ENCODE data around the gene STARD6.
"Not testable (repeated sequence)": the region's sequence is repeated elsewhere in the genome, so short reads cannot be mapped to it uniquely, and the experiment has no call there.

The STARD6 gene

DNA sequence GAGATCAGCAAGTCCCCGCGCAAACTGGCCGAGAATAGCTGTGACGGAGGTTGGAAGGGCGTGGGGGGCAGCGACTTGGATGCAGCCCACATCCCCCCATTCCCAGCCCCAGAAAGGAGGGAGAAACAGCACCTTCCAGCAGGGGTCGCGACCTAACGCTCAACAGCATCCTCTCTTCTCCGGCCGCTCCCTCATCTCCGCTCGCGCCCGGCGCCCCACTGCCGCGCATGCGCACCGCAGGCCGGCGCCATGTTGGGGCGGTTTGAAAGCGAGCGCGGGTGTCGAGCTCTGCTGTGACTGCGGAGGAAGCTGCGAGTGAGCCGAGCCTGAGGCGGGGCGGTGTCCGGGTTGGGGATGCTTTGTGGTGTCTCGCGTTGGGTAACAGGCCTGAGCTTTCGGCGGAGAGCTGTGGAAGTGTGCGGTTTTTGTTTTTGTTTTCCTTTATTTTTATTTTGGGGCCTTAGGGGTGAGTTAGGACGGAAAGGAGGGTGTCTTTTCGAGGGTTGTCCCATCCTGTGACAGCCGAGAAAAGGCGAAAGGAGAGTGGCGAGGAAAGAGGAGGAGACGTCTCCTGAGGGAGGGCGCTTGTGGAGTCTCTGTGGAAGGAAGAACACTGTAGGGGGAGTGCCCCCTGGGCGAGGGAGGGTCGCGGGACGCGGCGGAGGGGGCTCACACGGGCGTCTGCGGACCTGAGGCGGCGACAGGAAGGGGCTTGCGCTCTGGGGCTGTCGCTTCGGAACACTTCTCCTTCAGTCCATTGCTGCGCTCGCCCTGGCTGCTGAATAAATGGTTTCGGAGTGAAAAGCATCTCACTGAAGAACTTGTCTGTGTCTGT is at the start of gene STARD6, which contains the start of gene C18orf54:
Gene STARD6 (minus strand): TSS at position 199 of the 835 bp plus-strand sequence. CDS start 3,285 bp downstream, outside the sequence.
Gene C18orf54 (plus strand): TSS at position 247 of the 835 bp plus-strand sequence. CDS start 2,667 bp downstream, outside the sequence.
- DNase-seq (ENCODE audit: low spot score) = peak; percentile 87

GRCh38 chr18:54405290-54405689 is 47.6 kb upstream of the STARD6 start:
- no peak for DNase-seq (ENCODE audit: low spot score)

DNA sequence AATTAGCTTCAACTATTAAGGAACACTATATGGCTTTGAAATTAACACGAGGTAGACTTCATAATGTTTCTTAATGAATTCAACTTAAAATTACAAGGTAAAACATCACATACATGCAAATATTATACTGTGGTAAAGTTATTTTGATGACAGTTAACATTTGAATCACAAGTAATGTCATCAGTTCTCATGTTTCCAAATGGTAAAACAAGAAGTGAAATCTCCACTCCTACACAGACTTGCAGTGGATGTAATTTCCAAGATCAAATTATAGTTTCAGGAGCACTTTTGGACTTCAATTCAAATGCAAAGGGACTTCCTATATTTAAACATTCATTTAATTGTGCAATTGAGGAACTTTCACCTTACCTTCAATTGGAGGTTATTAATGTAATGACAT is 39.1 kb upstream of the STARD6 start:
- DNase-seq (ENCODE audit: low spot score) = no peak

DNA sequence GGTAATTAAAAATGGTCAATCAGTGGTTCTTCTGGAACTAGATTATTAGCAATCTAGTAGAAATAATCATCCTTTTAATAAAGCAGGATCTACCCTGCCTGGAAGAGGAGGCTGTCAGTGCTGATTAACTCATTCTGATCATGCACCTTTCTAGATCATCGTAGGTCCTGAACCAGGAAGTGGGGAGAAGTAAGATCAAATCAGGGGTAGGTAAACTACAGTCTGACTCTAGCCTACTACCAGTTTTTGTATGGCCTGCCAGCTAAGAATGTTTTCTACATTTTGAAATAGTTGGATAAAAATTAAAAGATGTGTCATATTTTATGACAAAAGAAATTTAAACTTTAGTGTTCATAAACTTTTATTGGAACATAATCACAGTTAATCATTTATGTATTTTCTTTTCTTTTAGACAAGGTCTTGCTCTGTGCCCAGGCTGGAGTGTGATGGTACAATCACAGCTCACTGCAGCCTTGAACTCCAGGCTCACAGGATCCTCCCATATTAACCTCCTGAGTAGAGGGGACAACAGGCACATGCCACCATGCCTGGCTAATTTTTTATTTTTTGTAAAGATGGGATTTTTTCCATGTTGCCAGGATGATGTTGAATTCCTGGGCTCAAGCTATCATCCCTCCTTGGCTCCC is 36.1 kb upstream of the STARD6 start:
- no peak for DNase-seq (ENCODE audit: low spot score)

- peak; percentile 66 for DNase-seq (ENCODE audit: low spot score)
Observed at GRCh38 chr18:54392543-54393023, 34.9 kb upstream of the STARD6 start.

DNA sequence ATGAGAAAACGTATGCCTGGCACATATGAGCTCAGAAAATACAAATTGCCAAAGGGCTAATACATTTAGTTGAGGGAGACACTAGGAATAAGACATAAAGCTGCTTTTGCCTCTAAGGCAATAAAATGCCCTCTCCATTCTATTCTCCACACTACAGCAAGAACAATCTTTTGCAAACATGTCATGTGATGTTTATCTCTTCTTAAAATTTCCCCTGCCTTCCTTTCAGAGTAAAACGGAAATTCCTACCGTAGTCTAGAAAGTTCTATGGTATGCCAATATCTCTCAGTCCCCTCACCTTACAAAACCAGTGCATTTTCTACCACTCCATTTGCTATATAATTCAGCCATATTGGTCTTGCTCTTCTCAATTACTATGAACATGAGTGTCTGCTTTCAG is 33.2 kb upstream of the STARD6 start:
- no peak for DNase-seq (ENCODE audit: low spot score)

DNA sequence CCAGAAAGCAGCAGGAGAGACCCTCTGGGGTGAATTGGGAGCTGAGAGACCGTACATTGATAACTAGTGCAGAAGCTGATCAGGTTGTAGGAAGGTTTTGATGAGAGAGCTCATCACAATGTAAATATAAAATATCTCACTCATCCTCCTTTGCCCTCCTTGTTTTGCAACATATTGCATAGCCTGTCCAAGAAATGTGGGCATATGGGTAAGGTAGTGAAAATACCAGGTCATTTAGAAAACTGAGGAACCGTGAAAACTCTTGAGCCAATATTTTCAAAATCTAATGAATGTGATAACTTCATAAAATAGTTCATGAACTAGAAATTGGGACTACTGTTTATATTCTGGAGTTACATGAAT is 31.5 kb upstream of the STARD6 start:
- no peak for DNase-seq (ENCODE audit: low spot score)

GRCh38 chr18:54388203-54389142 is 30.8 kb upstream of the STARD6 start:
- no peak for DNase-seq (ENCODE audit: low spot score)

GRCh38 chr18:54387631-54388030 is 30.0 kb upstream of the STARD6 start:
- no peak for DNase-seq (ENCODE audit: low spot score)

DNA sequence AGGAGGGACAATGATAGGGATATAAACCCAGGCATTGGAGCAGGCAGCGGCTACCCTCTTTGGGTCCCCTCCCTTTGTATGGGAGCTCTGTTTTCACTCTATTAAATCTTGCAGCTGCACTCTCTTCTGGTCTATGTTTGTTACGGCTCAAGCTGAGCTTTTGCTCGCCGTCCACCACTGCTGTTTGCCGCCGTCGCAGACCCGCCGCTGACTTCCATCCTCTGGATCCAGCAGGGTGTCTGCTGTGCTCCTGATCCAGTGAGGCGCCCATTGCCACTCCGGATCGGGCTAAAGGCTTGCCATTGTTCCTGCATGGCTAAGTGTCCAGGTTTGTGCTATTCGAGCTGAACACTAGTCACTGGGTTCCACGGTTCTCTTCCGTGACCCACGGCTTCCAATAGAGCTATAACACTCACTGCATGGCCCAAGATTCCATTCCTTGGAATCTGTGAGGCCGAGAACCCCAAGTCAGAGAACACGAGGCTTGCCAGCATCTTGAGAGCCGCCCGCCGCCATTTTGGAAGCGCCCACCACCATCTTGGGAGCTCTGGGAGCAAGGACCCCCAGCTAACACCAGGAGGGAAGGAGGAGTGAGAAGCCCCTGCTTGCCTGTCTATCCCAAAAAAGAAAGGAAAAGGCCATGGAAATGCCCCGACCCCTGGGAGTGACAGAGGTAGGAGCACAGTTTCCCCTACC is 29.3 kb upstream of the STARD6 start:
- not testable (repeated sequence) for DNase-seq (ENCODE audit: low spot score)

DNA sequence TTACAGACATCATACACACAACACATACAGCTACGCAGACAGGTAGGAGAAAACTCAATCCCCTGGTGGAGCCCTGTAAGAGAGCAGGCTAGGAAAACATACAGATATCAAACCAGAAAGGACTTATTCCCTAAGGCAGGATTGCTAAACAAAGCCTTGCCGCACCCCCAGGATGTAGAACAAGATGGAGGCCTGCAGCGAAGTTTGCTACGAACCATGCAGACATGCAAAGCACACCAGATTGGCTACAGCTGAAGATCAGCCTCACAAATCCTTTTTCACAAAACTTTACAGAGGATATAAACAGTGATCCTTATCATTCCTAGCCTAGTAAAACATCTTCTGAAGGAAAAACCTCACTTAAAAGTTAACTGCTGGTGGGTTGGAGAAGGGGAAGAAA is 28.4 kb upstream of the STARD6 start:
- no peak for DNase-seq (ENCODE audit: low spot score)

DNA sequence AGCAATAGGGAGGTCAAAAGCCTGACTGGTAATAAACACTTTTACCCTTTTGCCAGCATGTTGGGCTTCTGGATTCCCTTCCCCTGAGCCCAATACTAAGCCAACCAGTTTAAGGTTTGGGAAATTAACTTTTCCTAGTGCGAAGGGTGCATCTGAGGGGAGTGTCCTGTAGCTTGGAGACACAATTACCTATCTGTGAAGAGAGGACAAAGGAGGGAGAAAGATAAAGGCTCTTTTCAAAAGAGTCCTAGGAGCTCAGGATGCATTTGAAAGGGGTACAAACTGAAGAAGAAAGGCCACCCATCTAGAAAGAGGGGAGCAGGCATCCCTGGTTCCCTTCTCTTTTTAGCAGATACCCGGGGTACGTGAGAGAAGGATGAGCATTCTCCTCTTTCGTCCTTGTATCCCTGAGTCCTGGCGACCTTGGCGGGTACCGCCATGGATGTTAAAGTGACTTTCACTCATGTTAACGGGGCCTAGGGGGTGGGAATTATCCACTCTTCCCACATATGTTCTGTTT is 25.1 kb upstream of the STARD6 start:
- no peak for DNase-seq (ENCODE audit: low spot score)

DNA sequence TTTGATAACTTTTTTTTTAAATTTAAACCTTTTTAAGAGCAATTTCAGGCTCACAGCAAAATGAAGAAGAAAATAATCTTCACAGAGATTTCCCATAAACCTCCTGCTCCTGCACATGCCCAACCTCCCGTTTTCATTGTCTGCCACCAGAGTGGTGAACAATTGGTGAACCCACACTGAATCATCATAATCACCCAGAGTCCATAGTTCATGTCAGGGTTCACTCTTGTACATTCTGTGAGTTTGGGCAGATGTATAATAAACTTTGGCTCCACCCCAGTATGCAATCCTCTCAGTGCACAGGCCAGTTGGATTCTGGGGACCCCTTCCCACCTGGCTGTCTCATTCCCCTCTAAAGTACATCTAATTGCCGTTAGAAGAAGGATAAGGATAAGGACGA is 24.4 kb upstream of the STARD6 start:
- no peak for DNase-seq (ENCODE audit: low spot score)

DNA sequence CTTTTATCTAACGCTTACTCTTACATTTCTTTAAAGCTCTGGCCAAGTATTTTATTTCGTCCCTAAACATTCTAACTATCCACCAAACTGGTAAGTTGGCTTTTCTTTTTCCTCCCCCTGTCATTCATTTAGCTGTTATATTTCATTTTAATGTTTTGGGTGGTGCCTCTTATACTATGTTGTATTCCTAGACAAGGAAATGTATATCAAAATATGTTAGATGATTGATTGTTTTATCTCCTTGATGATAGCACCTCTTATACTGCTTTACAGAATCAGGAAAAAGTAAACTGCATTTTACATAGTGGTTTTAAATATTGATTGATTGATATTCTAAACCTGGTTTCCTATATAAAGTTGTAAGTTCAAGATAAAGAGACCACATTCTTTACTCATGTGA is 24.0 kb upstream of the STARD6 start:
- DNase-seq (ENCODE audit: low spot score) = no peak

DNA sequence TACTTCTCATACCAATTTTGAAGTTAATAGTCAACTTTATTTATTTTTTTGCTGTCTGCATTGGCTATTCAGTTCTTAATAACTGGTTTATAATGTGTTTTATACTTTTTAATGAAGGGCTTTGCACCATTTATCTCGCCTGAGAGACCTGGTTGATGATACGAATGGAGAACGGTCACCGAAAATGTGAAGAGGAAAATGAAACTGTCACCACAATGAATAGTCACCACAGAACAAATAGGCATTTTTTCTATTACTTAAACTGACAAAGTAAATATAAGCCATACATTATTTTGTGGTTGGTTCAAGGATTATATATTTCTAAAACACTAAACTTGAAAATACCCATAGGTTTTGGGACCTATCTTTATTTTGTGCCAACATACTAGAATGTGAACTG is 20.4 kb upstream of the STARD6 start:
- no peak for DNase-seq (ENCODE audit: low spot score)

GRCh38 chr18:54360406-54360805 is 2.7 kb upstream of the STARD6 start:
- DNase-seq (ENCODE audit: low spot score) = no peak

DNA sequence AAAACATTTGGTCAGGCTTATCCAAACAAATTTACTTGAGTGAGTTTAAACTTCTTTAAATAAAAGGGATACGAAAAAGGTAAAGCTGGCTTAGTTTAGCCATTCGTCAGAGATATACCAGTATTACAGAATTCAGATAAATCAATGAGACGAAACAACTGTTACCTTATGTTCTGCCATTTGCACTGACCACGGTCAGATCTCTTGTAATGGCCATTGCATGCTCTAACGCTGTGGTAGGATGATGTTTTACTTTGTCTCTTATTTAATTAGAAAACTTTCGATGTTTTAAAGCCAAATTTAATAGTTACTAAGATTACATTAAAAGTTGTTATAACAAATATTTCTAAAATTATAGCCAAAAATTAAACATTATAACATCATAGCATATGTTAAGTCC is 1.6 kb upstream of the STARD6 start:
- DNase-seq (ENCODE audit: low spot score) = no peak

GRCh38 chr18:54358495-54359040 is 910 bp upstream of the STARD6 start:
- no peak for DNase-seq (ENCODE audit: low spot score)

GRCh38 chr18:54357082-54357659 is 487 bp downstream of the STARD6 start:
- no peak for DNase-seq (ENCODE audit: low spot score)

DNA sequence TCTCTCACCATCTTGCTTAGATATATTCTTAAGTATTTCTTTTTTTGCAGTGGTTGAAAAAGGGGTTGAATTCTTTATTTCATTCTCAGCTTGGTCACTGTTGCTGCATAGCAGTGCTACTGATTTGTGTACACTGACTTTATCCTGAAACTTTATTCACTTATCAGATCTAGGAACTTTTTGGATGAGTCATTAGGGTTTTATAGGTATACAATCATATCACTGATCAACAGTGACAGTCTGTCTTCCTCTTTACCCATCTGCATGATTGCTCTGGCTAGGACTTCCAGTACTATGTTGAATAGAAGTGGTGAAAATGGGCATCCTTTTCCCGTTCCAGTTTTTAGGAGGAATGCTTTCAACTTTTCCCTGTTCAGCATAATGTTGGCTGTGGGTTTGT is 6.5 kb downstream of the STARD6 start:
- no peak for DNase-seq (ENCODE audit: low spot score)

- DNase-seq (ENCODE audit: low spot score) = no peak
Observed at GRCh38 chr18:54338230-54338629, 19.4 kb downstream of the STARD6 start.
